Measurements from ENCODE around the gene SPATA31C2.
"Not testable (repeated sequence)": the region's sequence is repeated elsewhere in the genome, so short reads cannot be mapped to it uniquely, and the experiment has no call there.

SPATA31C2 gene

GRCh38 chr9:88118121-88118520, 20.2 kb downstream of the SPATA31C2 start:
- H3K27me3 ChIP-seq (ENCODE audit: insufficient read depth, poor library complexity, severe bottlenecking); H3K4me3 ChIP-seq (ENCODE audit: severe bottlenecking); ATAC-seq (ENCODE audit: low read depth); DNase-seq (ENCODE audit: low spot score); H3K36me3 ChIP-seq (ENCODE audit: low read depth); H3K27ac ChIP-seq (ENCODE audit: poor library complexity, severe bottlenecking); H3K4me1 ChIP-seq (ENCODE audit: insufficient read depth, poor library complexity, severe bottlenecking); H3K9me3 ChIP-seq (ENCODE audit: severe bottlenecking): not testable (repeated sequence)

GRCh38 chr9:88114968-88115612, 23.2 kb downstream of the SPATA31C2 start:
- H3K36me3 ChIP-seq (ENCODE audit: low read depth); H3K27me3 ChIP-seq (ENCODE audit: insufficient read depth, poor library complexity, severe bottlenecking); H3K4me3 ChIP-seq (ENCODE audit: severe bottlenecking); ATAC-seq (ENCODE audit: low read depth); H3K4me1 ChIP-seq (ENCODE audit: insufficient read depth, poor library complexity, severe bottlenecking); H3K9me3 ChIP-seq (ENCODE audit: severe bottlenecking); DNase-seq (ENCODE audit: low spot score); H3K27ac ChIP-seq (ENCODE audit: poor library complexity, severe bottlenecking): not testable (repeated sequence)

DNA sequence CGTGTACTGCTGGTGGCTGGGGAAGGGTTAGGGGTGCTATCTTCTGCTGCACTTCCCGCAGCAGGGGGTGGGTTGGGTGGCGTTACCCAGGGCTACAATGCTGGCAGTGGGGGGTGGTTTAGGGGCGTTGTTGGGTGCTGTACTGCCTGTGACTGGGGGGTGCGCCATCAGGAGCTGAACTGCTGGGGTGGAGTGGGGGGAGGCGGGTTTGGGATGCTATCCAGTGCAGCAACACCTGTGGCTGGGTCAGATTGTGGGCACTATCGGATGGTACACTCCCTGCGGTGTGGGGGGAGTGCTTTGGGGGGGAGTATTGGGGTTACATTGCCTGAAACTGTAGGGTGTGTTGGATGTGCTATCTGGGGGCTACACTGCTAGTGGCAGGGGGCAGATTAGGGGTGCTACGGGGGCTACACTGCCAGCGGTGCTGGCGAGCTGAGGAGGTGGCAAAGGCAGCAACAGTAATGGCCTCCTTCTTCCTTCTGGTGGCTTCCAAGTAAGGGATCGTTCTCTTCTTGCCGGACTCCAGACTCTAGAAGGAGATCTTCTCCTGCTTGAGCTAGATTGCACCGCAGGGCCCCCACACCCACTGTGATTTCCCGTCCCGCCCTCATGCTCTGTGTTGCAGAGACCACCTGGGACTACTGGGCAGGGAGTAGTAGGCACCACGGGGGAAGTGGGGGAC, 23.9 kb downstream of the SPATA31C2 start:
- not testable (repeated sequence) for ATAC-seq (ENCODE audit: low read depth); H3K9me3 ChIP-seq (ENCODE audit: severe bottlenecking); H3K27ac ChIP-seq (ENCODE audit: poor library complexity, severe bottlenecking); H3K27me3 ChIP-seq (ENCODE audit: insufficient read depth, poor library complexity, severe bottlenecking); H3K4me3 ChIP-seq (ENCODE audit: severe bottlenecking); H3K4me1 ChIP-seq (ENCODE audit: insufficient read depth, poor library complexity, severe bottlenecking); DNase-seq (ENCODE audit: low spot score); H3K36me3 ChIP-seq (ENCODE audit: low read depth)

DNA sequence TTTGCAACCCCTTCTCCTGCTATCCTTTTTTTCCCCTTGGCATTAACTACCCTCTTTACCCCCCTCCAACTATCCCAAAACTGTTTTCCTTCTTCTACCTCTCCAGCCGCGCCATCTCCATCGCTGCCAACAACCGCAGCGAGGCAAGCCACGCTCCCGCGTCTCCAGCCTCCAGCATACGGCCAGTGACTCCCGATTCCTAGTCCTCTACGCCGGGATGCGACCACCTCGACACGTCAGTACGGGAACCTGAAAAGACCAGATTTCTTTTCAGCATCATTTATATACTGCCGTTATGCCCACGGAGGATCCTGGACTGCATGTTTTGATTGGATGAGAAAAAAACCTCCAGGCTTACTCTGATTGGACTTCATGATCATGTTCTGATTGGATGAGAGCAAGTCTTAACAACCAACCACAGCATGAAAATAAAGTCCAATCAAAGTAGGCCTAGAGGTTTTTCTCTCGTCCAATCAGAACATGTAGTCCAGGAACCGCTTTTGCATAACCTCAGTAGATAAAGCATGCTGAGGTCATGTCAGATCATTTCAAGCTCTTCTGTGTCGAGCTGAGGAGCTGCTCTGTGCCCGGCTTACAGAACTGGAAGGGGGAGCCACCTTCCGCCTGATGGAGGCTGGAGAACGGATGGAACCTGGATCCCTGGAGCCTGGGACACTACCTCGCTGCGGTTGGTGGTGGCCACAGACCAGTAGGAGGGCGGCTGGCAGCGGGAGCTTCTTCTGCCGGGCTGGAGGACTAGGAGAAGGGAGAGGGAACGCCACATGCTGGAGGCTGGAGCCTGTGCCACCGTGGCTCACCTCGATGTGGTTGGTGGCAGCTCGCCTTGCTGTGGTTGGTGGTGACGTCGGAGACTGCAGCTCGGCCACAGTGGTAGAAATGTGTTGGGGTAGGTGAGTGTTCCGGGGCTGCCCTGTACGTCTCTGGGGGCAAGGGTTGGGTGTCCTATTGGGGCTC, 24.8 kb downstream of the SPATA31C2 start:
- H3K27ac ChIP-seq (ENCODE audit: poor library complexity, severe bottlenecking); H3K4me3 ChIP-seq (ENCODE audit: severe bottlenecking); H3K4me1 ChIP-seq (ENCODE audit: insufficient read depth, poor library complexity, severe bottlenecking); H3K36me3 ChIP-seq (ENCODE audit: low read depth); H3K27me3 ChIP-seq (ENCODE audit: insufficient read depth, poor library complexity, severe bottlenecking); H3K9me3 ChIP-seq (ENCODE audit: severe bottlenecking); DNase-seq (ENCODE audit: low spot score); ATAC-seq (ENCODE audit: low read depth): not testable (repeated sequence)

DNA sequence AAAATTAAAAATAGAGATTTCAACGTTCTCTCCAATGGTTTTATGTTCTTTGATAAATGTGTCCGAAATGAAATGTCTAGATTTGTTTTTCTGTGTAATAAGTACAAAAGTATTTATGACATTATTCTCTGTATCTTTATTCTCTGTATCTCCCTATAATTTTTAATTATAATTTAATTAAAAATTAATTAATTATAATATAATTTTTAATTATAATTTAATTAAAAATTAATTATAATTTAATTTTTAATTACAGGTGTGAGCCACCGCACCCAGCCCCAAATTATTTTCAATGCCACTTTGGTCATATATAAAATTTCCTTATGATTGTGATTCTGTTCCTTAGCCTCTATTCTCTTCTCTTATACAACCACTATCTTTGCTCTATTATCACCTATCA, 28.2 kb downstream of the SPATA31C2 start:
- H3K4me1 ChIP-seq (ENCODE audit: insufficient read depth, poor library complexity, severe bottlenecking) = no peaks in the 10 kb centered on the region
- no peaks in the 10 kb centered on the region for H3K9me3 ChIP-seq (ENCODE audit: severe bottlenecking)
- no peak for DNase-seq (ENCODE audit: low spot score)
- H3K36me3 ChIP-seq (ENCODE audit: low read depth) = no peaks in the 10 kb centered on the region
- no peak overlapping the region for H3K27ac ChIP-seq (ENCODE audit: poor library complexity, severe bottlenecking)
- H3K4me3 ChIP-seq (ENCODE audit: severe bottlenecking) = no peak overlapping the region
- H3K27me3 ChIP-seq (ENCODE audit: insufficient read depth, poor library complexity, severe bottlenecking) = no peaks in the 10 kb centered on the region
- TF ChIP-seq, protein P1, sequence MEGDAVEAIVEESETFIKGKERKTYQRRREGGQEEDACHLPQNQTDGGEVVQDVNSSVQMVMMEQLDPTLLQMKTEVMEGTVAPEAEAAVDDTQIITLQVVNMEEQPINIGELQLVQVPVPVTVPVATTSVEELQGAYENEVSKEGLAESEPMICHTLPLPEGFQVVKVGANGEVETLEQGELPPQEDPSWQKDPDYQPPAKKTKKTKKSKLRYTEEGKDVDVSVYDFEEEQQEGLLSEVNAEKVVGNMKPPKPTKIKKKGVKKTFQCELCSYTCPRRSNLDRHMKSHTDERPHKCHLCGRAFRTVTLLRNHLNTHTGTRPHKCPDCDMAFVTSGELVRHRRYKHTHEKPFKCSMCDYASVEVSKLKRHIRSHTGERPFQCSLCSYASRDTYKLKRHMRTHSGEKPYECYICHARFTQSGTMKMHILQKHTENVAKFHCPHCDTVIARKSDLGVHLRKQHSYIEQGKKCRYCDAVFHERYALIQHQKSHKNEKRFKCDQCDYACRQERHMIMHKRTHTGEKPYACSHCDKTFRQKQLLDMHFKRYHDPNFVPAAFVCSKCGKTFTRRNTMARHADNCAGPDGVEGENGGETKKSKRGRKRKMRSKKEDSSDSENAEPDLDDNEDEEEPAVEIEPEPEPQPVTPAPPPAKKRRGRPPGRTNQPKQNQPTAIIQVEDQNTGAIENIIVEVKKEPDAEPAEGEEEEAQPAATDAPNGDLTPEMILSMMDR (IDR thresholded peaks at IDR 0.05; ENCODE audit: poor library complexity, severe bottlenecking) = no peak
- no peak for ATAC-seq (ENCODE audit: low read depth)

DNA sequence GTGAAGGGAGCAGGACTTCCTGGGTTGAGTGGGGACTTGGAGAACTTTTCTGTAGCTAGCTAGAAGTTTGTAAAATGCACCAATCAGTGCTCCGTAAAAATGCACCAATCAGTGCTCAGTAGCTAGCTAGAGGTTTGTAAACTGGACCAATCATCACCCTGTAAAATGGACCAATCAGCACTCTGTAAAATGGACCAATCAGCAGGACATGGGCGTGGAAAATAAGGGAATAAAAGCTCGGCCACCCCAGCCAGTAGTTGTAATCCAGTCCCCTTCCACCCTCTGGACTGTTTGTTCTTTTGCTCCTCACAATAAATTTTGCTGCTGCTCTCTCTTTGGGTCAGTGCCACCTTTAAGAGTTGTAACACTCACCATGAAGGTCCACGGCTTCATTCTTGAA, 29.5 kb downstream of the SPATA31C2 start:
- H3K36me3 ChIP-seq (ENCODE audit: low read depth) = no peaks in the 10 kb centered on the region
- no peak for DNase-seq (ENCODE audit: low spot score)
- ATAC-seq (ENCODE audit: low read depth) = no peak
- no peak overlapping the region for H3K4me3 ChIP-seq (ENCODE audit: severe bottlenecking)
- TF ChIP-seq, protein P1 (IDR thresholded peaks at IDR 0.05; ENCODE audit: poor library complexity, severe bottlenecking) = no peak
- H3K27ac ChIP-seq (ENCODE audit: poor library complexity, severe bottlenecking) = no peak overlapping the region
- H3K27me3 ChIP-seq (ENCODE audit: insufficient read depth, poor library complexity, severe bottlenecking) = no peaks in the 10 kb centered on the region
- H3K9me3 ChIP-seq (ENCODE audit: severe bottlenecking) = no peaks in the 10 kb centered on the region
- no peaks in the 10 kb centered on the region for H3K4me1 ChIP-seq (ENCODE audit: insufficient read depth, poor library complexity, severe bottlenecking)
